Measurements from ENCODE around the gene RNF135.
"Not testable (repeated sequence)": the region's sequence is repeated elsewhere in the genome, so short reads cannot be mapped to it uniquely, and the experiment has no call there.

GRCh38 chr17:31009042-31009702 is 38.3 kb downstream of the RNF135 start:
- TF ChIP-seq POLR2A (IDR thresholded peaks at IDR 0.05): not testable (repeated sequence)
- TF ChIP-seq, protein P1, sequence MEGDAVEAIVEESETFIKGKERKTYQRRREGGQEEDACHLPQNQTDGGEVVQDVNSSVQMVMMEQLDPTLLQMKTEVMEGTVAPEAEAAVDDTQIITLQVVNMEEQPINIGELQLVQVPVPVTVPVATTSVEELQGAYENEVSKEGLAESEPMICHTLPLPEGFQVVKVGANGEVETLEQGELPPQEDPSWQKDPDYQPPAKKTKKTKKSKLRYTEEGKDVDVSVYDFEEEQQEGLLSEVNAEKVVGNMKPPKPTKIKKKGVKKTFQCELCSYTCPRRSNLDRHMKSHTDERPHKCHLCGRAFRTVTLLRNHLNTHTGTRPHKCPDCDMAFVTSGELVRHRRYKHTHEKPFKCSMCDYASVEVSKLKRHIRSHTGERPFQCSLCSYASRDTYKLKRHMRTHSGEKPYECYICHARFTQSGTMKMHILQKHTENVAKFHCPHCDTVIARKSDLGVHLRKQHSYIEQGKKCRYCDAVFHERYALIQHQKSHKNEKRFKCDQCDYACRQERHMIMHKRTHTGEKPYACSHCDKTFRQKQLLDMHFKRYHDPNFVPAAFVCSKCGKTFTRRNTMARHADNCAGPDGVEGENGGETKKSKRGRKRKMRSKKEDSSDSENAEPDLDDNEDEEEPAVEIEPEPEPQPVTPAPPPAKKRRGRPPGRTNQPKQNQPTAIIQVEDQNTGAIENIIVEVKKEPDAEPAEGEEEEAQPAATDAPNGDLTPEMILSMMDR (IDR thresholded peaks at IDR 0.05): not testable (repeated sequence)
